AG04450 (cell line): ENCODE measurements around the gene CBX2. TPM values are rescaled to one million over a fixed set of nuclear protein-coding genes. Genes with fewer than 3 reads are reported as not detected.

ENCODE experiments used
- CTCF ChIA-PET: fragments of 300-600, 350-600 bp; formaldehyde crosslinking; extraction: SDS; loops from one replicate; lab custom pipeline; 2022; ENCODE audit warnings: antibody characterized with exemption, inconsistent platforms; lab: Charles Lee
- POLR2A ChIA-PET: fragments of 350-600 bp; formaldehyde crosslinking; extraction: SDS; loops from one replicate; lab custom pipeline; 2021; ENCODE audit warnings: antibody characterized with exemption, inconsistent platforms; lab: Yijun Ruan, JAX
- DNase-seq: peaks from one replicate; pipeline ENCODE4 v3.0.0-alpha.2; 2011; ENCODE audit warnings: low read depth, low spot score
- H3K27ac ChIP-seq: one replicate; pipeline ENCODE4 v1.5.1; 2012; ENCODE audit warnings: low read depth, low read length, control low read depth
- H3K27me3 ChIP-seq: one replicate; pipeline ENCODE4 v1.6.0; 2012; ENCODE audit warnings: low read length; ENCODE audit not compliant: control insufficient read depth, insufficient read depth
- H3K4me3 ChIP-seq: 2 replicates; pipeline ENCODE4 v1.5.1; 2011; ENCODE audit warnings: mild to moderate bottlenecking, low read depth, low read length, control low read depth
- H3K9me3 ChIP-seq: 2 replicates; pipeline ENCODE4 v1.5.1; 2012; ENCODE audit warnings: low read length; ENCODE audit not compliant: control insufficient read depth, insufficient read depth
- polyA minus RNA-seq: library from RNA; depleted of rRNA, polyadenylated mRNA; stranded (reverse); fragments of >200 nt; gene quantifications from 2 replicates; pipeline ENCODE4 v1.2.3, GENCODE V29; 2011; rRNA and poly(A)+ RNA removed
- polyA plus RNA-seq: library from polyadenylated mRNA; depleted of rRNA; stranded (reverse); fragments of >200 nt; gene quantifications from 2 replicates; pipeline ENCODE4 v1.2.3, GENCODE V29; 2011; rRNA removed
- TF ChIP-seq, protein P1 (sequence below): IDR thresholded peaks from 2 replicates; pipeline ENCODE4 v1.5.1; 2011; ENCODE audit warnings: low read depth, low read length, control low read depth, inconsistent platforms

The CBX2 gene
- polyA plus RNA-seq = 2.2 and 2.3 TPM in 2 replicates
- polyA minus RNA-seq = 3.2 and 4.4 TPM in 2 replicates

DNA sequence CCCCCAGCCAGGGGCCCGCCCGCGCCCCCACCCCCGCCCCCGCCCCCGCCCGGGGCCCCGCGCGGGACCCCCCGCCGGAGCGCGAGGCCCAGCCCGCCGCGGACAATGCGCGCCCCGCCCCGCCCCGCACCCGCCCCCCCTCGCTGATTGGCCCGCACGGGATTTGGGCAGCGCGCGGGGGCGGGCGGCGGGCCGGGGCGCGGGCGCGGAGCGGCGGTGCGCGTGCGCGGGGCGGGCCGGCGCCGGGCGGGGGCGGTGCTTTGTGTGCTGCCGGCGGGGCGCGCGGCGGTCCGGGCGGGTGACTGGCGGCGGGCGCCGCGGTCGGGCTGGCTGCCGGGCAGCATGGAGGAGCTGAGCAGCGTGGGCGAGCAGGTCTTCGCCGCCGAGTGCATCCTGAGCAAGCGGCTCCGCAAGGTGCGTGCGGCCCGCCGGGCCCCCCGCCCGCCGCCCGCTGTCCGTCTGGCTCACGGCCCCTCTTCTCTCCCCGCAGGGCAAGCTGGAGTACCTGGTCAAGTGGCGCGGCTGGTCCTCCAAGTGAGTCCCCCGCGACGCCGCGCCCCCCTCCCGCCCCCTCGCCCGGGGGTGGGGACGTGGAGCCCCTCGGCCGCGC is at the start of gene CBX2:
Gene CBX2 (plus strand): TSS at position 255 of the 610 bp plus-strand sequence. CDS start 88 bp downstream, at position 343.
- no peak within 1 kb of the TSS for H3K27ac ChIP-seq

DNA sequence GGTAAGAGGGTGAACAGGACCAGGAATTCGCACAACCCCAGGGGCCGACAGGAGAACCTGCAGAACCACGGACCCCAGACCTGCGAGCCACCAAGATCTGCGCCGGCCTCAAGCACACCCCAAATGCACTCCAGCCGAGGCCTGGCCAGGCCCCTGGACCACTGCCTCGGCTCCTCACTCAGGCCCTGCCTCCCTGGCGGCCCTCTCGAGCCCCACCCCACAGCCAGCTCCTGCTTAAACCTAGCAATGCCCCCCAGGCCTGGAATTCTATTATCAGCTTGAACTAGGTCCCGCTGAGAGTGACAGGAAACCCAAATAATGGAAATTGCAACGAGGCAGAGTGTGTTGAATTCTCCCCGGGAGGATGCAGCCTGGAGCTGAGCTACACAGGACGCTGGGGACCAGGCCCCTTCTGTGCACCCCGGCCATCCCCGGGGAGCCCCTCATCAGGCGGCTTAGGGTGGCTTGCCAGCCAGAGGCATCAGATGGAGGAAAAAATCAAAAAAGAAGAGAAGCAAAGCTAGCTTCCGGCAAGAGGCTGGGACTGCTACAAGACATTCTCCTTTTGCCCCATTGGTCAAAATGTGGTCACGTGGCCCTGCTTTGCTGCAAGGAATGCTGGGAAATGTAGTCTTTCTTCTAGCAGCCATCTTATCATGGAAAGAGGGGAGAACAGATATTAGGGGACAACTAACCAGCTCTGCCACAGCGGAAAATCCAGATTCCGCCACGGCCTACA is 49.6 kb upstream of the CBX2 start:
- CTCF ChIA-PET = interaction anchor here (0.5 to 2.4 kb wide), 2 partner anchors 13 to 147 kb away, joined by 5 to 10 read pairs; no protein-coding TSS in a partner anchor
- peak overlapping the region; percentile 46 for H3K4me3 ChIP-seq
- POLR2A ChIA-PET = no interaction called here

More for the DNA sequence above, at the start of gene CBX2:
- H3K4me3 ChIP-seq = peak within 1 kb of the TSS; percentile 69
- H3K27me3 ChIP-seq = peaks cover 44% of the 10 kb centered on the region
- POLR2A ChIA-PET = interaction anchor here (1.1 to 2.2 kb wide), 2 partner anchors 12 to 61 kb away, joined by 3 to 7 read pairs; partner anchors contain the start of gene CBX4
- TF ChIP-seq, protein P1, sequence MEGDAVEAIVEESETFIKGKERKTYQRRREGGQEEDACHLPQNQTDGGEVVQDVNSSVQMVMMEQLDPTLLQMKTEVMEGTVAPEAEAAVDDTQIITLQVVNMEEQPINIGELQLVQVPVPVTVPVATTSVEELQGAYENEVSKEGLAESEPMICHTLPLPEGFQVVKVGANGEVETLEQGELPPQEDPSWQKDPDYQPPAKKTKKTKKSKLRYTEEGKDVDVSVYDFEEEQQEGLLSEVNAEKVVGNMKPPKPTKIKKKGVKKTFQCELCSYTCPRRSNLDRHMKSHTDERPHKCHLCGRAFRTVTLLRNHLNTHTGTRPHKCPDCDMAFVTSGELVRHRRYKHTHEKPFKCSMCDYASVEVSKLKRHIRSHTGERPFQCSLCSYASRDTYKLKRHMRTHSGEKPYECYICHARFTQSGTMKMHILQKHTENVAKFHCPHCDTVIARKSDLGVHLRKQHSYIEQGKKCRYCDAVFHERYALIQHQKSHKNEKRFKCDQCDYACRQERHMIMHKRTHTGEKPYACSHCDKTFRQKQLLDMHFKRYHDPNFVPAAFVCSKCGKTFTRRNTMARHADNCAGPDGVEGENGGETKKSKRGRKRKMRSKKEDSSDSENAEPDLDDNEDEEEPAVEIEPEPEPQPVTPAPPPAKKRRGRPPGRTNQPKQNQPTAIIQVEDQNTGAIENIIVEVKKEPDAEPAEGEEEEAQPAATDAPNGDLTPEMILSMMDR = no peak
- CTCF ChIA-PET = interaction anchor here (0.9 kb wide), 1 partner anchor 9 kb away, joined by 3 read pairs; no protein-coding TSS in a partner anchor
- no peak for DNase-seq
- no peaks in the 10 kb centered on the region; the same call in 1 of the 2 replicates for H3K9me3 ChIP-seq

DNA sequence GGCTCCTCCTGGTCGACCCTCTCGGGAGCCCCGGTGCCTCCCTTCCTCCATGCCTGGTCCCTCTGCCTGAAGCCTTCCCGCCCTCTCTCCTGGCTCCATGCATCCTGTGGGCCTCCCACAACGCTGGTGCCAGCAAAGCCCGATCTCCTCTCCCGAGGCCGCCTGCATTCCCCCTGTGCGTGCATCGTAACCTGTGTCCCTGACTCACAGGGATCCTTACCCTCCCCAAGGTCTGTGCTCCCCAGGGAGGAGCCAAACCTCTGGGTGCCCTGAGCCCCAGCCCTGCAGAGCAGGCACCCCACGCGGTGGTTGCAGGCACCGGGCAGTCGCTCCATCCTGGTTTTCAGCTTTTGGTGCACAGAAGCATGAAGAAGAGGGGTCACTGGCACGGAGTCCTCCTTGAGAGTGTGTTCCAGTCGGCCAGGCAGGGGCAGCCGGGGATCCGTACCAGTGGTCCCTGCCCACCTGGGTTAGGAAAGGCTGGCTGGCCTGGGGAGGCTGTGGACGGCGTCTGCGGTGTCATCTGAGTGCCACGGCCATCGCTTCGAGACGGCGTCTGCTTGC is 49.0 kb upstream of the CBX2 start:
- POLR2A ChIA-PET = no interaction called here
- CTCF ChIA-PET = interaction anchor here (2.4 kb wide), 1 partner anchor 12 kb away, joined by 10 read pairs; no protein-coding TSS in a partner anchor
- H3K4me3 ChIP-seq = no peak overlapping the region
- H3K27ac ChIP-seq = no peak overlapping the region
- no peaks in the 10 kb centered on the region for H3K27me3 ChIP-seq
- H3K9me3 ChIP-seq = no peaks in the 10 kb centered on the region; the same call in 1 of the 2 replicates
- DNase-seq = no peak
- TF ChIP-seq, protein P1 = no peak

More for the DNA sequence above, 49.6 kb upstream of the CBX2 start:
- no peaks in the 10 kb centered on the region; the same call in 1 of the 2 replicates for H3K9me3 ChIP-seq
- TF ChIP-seq, protein P1 = no peak
- no peaks in the 10 kb centered on the region for H3K27me3 ChIP-seq
- peak; percentile 79 for DNase-seq
- H3K27ac ChIP-seq = no peak overlapping the region

- ChIA-PET CTCF (no interaction called here), POLR2A (no interaction called here)
- Histone ChIP-seq H3K4me3 (no peak overlapping the region), H3K9me3 (no peaks in the 10 kb centered on the region; the same call in 1 of the 2 replicates), H3K27ac (no peak overlapping the region), H3K27me3 (no peaks in the 10 kb centered on the region)
- TF ChIP-seq, protein P1 = no peak
- DNase-seq = no peak
Measured at GRCh38 chr17:79729761-79730160, 48.2 kb upstream of the CBX2 start.
